NCI-H2029 (cell line): ENCODE measurements around the gene PSMC3.

Experiments
- DNase-seq: peaks from one replicate; lab custom pipeline; 2025; lab: John Stamatoyannopoulos, UW

PSMC3 gene

DNA sequence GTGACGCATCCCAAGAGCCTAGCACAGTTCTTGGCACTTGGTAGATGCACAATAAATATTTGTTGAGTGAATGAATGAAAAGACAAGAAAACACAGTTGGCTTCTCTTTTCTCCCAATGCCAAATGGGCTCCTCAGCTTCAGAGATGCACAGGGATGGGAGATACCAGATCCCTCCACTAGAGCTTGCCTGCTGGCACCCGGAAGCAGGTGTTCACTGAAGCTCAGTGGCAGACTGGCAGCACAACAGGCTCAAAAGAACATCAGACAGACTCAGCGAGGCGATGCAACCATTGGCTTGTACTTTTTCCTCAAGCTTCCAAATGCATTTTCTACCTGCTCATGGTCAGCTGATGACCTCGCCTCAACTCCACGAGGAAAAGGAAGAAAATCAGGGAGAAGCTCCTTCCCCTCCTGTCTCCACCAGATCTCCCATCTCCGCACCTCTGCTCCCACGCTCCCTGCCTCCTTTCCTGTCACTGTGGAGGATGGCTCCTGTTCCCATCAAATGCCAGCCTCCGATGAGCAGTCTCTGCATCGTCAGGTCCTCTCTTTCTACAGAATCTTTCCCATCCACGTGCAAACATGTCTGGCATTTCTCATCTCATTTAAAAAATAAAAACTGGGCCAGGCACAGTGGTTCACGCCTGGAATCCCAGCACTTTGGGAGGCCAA lies 16.9 kb upstream of the PSMC3 start:
- DNase-seq, result no peak

DNA sequence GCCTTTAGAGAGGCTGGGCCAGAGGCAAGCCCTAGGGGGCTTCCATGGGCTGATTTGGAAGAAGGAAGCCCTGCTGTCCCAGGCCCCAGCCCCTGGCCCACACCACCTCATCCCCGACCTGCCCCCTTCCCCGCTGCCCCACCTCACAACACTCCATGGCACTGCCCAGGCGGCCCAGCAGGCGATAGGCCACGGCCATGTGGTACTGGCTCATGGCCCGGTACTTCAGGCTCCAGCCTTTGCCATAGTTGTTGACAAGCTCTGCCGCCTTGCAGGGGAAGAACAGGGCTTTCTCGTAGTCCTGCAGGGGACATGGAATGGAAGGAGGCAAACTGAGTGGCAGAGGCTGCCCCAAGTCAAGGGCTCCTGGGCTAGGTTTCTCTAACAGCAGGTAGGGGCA lies 16.3 kb upstream of the PSMC3 start:
- DNase-seq, result no peak

DNA sequence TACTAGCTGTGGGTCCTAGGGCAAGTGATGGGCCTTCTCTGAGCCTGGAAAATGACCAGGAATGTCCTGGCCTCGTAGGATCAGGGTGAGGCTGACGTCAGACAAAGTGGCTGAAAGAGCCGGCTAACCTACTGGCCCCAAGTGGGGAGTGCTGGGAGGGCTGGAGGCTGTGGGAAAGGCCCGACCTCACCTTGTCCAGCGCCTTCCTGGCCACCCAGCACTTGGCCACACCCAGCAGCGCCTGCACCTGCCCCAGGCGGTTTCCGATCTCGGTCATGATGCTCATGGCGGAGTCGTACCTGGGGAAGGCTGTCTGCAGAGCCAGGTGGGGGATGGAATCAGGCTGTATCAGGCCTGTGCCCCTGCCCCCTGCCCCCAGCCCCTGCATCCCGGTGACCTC lies 15.2 kb upstream of the PSMC3 start:
- no peak for DNase-seq

DNA sequence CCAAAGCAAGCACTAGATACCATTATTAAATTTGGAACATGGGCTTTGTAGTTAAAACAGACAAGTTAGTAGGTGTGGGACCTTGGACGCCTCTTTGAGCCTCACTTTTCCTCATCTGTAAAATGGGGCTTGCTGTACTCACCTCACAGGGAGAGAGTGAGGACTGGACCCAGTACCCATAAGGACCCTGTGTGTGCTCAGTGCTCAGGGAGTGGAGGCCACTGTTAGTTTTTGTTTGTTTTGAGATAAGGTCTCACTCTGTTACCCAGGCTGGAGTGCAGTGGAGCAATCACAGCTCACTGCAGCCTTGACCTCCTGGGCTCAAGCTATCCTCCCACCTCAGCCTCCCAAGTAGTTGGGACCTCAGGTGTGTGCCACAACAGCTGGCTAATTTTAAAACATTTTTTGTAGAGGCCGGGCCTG lies 13.8 kb upstream of the PSMC3 start:
- DNase-seq, result no peak

DNA sequence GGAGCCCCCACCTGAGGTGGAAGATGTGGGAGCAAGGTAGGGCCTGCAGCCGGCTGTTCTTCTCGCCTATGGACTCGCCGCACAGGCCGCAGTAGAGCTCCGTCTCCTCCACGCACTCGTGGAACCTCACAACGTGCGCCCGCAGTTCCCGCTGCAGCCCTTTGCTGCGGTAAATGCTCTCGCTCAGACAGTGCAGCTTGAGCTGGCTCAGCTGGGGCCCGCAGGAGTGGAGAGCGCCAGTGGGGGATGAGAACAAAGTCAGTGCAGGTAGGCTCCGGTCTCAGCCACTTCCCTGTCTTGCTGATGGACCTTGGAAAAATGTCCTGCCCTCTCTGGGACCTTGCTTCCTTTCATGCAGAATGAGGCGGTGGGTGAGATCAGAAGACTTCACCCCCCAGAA lies 12.5 kb upstream of the PSMC3 start:
- no peak for DNase-seq

DNA sequence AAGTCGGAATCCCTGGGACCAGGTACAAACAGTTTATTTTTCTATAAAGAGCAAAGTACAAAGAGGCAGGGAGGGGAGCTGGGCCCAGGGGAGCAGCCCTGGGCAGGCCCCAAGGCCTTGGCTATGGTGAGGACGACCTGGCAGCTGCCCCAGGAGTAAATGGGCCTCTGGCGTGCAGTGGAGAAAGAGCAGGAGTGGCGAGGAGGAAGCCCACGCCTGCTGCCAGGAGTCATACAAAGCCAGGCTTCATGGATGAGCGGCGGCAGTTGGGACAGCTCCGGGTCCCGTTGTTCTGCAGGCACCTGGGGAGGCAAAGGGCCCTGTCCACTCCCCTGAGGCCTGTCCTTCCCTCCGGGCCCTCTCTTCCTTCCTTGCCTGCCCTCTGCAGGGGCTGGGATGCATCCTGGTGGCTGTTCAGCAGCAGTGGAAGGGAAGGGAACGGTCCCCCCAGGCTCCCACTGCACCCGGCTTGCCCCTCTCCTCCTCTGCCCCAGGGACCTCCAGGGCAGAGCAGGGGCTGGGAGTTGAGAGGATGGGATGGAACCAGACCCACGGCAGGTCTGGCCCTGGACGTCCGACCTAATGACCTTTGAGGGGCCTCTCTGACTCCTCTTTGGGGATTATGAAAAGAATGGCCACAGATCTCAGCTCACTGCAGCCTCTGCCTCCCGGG lies 11.6 kb upstream of the PSMC3 start:
- DNase-seq, result no peak

DNA sequence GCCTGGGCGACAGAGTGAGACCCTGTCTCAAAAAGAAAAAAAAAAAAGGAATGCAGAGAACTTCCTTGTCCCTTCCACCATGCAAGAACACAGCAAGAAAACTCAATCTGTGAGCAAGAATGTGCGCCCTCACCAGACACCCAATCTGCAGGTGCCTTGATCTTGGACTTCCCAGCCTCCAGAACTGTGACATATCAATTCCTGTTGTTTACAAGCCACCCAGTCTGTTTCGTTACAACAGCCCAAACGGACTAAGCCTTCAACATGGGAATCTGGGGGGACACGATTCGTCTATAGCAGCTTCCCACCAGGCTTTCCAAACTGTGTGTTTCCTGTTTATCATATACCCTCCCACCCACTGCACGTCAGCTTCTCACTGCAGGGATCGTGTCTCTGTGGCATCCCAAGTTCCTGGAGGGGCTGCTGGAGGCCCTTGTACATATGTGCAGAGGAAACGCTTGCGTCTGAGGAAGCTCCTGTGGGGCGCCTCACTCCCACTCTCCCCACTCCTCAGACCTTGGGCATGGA lies 11.0 kb upstream of the PSMC3 start:
- DNase-seq, result no peak

DNA sequence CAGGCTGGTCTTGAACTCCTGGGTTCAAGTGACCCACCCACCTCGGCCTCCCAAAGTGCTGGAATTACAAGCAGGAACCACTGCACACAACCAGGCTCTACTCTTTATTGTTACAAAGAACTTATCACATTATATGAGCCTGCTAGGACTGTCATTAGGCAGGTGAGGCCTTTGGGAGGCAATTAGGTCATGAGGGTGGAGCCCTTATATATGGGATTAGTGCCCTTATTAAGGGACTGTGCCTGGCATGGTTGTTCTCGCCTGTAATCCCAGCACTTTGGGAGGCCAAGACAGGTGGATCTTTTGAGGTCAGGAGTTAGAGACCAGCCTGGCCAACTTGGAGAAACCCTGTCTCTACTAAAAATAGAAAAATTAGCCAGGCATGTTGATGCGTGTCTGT lies 10.5 kb upstream of the PSMC3 start:
- no peak for DNase-seq

DNA sequence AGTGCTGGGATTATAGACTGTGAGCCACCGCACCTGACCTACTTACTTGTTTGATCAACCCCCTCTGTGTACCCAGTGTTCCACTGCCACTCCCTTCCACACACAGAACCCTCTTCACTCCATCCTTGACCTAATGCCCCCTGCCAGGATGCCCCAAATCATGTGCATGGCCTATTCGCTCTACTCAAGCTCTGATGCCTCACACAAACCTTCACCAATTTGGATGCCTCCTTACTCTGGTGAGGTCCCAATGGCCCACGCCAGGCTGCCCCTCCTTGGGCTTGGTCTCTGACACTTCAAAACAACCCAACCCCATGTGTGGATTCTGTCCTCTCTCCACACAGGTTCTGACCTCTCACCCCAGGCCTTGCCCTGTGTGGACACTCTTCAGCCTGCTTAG lies 9.4 kb upstream of the PSMC3 start:
- DNase-seq, result no peak

DNA sequence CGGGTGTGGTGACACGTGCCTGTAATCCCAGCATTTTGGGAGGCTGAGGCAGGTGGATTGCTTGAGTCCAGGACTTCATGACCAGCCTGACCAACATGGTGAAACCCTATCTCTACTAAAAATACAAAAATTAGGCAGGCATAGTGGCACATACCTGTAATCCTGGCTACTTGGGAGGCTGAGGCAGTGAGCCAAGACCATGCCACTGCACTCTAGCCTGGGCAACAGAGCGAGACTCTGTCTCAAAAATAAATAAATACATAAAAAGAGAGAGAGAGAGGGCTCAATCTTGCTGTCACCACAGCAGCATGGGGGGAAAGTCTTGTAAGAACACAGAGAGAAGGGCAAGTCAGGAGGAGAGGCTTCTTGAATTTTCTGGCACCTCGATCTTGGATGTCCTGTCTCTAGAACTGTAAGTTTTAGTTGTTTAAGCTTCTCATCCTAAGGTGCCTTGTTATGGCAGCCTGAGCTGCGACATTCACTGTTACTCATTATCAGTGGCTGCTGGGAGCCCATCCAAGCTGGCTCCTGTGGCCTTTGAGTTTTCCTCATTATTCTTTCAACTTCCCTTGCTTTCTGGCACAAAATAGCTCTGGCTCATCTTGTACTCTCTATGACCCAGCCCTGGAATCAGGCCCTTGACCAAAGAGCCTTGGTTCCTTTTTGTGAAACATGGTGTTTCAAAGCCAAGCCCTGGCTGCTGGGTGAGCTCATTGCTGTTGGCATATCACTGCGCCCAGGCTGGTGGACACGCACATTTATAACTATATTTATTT lies 8.0 kb upstream of the PSMC3 start:
- no peak for DNase-seq

DNA sequence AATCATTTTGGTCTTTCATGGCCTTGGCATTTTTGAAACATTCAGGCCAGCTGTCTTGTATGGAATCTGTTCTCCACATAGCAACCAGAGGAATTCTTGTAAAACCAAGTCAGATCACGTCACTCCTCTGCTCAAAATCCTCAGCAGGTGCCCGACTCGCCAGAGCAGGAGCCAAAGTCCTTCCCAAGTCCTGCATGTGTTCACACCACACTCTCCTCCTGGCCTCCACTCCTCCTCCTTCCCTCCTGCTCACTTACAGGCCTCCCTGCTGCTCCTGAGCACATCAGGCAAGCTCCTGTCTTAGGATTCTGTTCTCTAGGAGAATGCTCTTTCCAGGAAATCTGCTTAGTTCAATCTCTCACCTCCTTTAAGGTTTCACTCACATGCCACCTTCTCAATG lies 6.9 kb upstream of the PSMC3 start:
- no peak for DNase-seq

DNA sequence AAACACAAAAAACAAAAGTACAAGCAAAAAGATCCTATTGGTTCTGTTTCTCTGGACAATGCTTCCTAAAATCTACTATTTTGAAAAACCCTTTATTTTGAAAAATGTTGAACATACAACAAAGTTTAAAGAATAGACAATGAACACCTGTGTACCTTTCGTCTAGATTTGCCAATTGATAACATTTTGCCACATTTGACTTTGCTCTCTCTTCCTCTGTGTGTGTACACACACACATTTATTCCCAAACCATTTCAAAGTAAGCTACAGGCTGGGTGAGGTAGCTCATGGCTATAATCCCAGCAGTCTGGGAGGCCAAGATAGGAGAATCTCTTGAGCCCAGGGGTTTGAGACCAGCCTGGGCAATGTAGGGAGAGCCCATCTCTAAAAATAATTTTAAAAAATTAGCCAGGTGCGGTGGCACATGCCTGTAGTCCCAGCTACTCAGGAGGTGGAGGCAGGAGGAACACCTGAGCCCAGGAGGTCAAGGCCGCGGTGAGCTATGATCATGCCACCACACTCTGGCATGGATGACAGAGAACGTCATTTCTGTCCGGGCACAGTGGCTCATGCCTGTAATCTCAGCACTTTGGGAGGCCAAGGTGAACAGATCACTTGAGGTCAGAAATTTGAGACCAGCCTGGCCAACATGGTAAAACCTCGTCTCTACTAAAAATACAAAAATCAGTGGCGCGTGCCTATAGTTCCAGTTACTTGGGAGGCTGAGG lies 5.3 kb upstream of the PSMC3 start:
- DNase-seq, result no peak

DNA sequence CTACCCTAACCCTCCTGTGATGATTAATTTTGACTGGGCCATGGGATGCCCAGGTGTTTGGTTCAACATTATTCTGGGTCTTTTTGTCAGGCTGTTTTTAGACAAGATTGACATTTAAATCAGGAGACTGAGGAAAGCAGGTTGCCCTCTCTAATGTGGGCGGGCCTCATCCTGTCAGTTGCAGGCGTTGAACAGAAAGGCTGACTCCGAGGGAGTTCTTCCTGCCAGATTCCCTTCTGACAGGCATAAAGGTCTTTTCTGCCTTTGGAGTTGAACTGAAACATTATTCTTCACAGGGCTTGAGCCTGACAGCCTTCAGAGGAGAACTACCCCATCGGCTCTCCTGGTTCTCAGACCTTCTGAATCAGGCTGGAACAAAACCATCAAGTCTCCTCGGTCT lies 4.3 kb upstream of the PSMC3 start:
- DNase-seq, result no peak

DNA sequence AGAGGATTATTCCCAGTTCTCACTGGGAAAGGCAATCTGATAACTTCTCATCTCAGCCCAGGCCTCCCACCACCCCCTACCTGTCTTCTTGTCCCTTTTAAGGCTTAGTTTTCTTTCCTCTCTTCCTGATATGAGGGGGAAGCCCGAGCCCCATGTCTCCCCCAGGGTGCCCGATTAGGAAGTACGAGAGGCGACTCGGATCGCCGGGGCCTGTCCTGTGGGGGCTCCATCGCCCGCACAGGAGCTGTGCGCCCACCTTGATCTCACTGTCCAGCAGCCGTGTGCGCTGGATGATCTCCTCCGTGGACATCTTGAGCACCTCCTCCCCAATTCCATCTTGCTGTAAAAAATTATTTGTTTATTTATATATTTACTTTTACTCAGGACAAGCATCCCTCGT lies 628 bp downstream of the PSMC3 start:
- no peak for DNase-seq

DNA sequence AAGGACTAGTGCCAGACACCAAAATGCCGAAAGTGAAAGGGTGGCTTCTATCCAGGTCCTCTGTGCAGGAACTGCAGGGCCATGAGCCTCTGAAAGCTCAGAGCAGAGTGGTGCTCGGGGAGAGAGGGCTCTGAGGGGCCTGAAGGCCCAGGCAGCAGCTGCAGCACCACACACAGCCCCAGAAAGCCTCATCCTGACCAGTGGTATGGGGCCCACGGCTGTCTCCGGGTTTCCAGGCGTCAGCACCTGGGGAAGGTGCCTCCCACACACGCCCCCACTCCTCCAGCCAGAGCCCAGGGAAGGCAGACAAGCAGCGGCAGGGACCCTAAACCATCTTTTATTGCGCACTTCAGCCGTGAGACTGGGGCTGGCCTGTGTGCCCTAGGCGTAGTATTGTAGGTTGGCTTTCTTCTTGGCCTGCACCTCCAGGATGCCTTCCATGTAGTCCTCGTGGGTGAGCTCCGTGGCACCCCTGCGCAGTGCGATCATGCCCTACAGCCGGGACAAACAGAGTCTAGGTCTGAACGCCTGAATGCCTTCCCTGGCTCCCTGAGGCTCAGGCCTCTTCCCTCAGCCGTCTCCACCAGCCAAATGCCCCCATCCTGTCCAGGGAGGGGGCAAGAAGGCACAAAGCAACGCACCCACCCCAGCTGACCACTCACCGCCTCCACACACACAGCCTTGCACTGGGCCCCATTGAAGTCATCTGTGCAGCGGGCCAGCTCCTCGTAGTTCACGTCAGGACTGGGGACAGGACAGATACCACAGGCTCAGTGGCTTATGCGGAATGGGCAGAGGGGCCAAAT lies 7.6 kb downstream of the PSMC3 start:
- no peak for DNase-seq

DNA sequence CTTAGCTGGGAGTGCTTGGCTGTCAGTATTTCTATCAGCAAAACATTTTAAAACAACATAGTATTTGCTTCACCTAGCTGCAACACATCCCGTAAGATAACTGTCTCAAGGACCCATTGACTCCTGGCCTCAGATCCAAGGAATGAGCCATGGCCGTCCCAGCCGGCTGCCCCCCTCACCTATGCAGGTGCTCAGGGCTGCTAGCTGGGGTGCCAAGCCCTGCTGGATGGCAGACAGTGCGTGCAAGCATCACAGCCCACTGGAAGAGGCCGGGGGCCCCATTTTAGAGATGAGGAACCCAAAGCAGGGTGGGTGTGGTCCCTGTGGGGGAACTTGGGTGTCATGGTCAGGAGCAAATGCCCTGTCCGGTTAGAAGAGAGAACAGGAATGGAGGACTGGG lies 8.5 kb downstream of the PSMC3 start:
- no peak for DNase-seq

DNA sequence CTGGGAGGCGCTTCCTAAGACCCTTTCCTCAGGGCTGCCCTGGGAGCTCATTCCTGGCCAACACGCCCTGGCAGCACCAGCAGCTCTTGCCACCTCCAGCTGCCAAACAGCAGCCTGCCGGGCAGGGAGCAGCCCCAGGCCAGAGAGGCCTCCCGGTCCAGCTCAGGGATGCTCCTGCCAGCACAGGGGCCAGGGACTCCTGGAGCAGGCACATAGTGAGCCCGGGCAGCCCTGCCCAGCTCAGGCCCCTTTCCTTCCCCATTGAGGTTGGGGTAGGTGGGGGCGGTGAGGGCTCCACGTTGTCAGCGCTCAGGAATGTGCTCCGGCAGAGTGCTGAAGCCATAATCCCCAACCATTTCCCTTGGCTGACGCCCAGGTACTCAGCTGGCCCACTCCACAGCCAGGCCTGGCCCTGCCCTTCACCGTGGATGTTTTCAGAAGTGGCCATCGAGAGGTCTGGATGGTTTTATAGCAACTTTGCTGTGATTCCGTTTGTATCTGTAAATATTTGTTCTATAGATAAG lies 10.2 kb downstream of the PSMC3 start:
- peak; percentile 63 for DNase-seq

DNA sequence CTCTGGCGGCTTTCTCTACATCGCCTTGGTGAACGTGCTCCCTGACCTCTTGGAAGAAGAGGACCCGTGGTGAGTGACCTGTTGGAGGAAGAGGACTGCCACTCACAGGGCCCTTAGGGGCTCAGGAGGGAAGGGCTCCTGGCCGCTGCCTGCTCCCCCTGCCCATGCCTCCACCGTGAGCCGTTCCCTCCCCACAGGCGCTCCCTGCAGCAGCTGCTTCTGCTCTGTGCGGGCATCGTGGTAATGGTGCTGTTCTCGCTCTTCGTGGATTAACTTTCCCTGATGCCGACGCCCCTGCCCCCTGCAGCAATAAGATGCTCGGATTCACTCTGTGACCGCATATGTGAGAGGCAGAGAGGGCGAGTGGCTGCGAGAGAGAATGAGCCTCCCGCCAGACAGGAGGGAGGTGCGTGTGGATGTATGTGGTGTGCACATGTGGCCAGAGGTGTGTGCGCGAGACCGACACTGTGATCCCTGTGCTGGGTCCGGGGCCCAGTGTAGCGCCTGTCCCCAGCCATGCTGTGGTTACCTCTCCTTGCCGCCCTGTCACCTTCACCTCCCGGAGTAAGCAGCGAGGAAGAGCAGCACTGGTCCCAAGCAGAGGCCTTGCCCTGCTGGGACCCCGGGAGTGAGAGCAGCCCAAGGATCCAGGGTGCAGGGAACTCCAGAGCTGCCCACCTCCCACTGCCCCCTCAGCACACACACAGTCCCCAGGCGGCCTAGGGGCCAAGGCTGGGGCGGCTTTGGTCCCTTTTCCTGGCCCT lies 11.0 kb downstream of the PSMC3 start:
- DNase-seq, result no peak

DNA sequence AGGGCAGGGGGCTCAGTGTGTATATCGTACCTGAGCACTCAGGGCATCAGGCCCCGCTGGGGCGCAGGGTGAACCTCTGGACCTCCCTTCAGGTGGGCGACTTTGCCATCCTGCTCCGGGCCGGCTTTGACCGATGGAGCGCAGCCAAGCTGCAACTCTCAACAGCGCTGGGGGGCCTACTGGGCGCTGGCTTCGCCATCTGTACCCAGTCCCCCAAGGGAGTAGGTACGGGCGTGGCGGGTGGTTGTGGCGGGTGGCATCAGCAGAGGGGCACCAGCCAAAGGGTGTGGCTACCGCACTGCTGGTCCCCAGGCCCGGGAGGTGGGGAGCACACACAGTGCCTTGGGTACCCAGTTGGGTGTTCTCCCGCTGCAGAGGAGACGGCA lies 11.6 kb downstream of the PSMC3 start:
- DNase-seq, result no peak

DNA sequence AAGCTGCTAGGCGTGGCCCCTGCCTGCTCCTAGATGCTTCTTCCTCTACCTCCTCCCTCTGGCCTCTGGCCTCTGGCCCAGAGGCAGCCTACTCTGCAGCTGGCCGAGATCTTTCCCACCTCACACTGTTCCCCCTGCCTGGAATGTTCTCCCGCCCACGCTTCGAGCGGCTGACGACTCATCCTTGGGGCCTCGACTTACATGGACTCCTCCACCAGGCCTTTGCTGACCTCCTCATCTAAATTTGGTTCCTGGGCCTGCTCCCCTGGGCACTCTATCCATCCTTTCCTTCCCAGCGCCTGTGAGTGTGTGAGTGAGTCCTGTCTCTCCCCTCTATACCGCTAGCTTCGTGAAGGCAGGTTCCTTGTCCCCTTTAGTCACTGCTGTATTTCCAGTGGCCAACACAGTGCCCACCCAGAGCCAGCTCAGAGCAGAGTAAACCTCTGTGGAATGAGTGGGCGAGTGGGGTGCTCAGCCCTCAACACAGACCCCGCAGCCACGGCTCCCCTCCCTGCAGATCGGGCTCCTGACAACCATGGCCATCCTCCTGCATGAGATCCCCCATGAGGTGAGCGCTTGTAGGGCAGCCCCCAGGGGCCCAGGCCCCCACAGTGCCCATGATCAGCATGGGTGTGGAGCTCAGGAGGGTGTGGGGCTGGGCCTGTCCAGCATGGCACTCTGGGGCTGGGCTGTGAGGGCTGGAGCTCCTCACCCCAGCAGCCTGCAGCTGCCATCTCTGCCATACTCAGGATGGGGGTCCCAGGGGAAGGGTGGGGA lies 12.1 kb downstream of the PSMC3 start:
- DNase-seq, result no peak
